ENCODE results near the gene SART1. TPM values are rescaled to one million over a fixed set of nuclear protein-coding genes. Genes with fewer than 3 reads are reported as not detected.

SART1 gene
- polyA plus RNA-seq, 3 donors from 2014 or later = 7.5 to 53.0 (median 16.1) TPM

Other genes starting within 250 kb of the SART1 start
- gene KAT5, start 249.5 kb upstream of the SART1 start, polyA plus RNA-seq = 10 to 100 TPM; 41.8 to 49.4 (median 47.7) TPM
- gene RNASEH2C, start 240.9 kb upstream of the SART1 start, polyA plus RNA-seq = 100 to 1,000 TPM in 2 of 3 donors, 10 to 100 TPM in 1; 37.4 to 160 (median 124) TPM
- 10 to 100 TPM in 1 of 3 donors, 1 to 10 TPM in 2; 7.6 to 20.8 (median 8.2) TPM for gene AP5B1, start 180.8 kb upstream of the SART1 start, polyA plus RNA-seq
- gene OVOL1, start 174.7 kb upstream of the SART1 start, polyA plus RNA-seq = not detected
- gene SNX32, start 127.8 kb upstream of the SART1 start, polyA plus RNA-seq = 1 to 10 TPM in 2 of 3 donors, under 1 TPM in 1; 0.30 to 1.7 (median 1.6) TPM
- 1,000 to 10,000 TPM; 2,883 to 4,279 (median 3,963) TPM for gene CFL1, start 103.6 kb upstream of the SART1 start, polyA plus RNA-seq
- gene MUS81, start 101.3 kb upstream of the SART1 start, polyA plus RNA-seq = 10 to 100 TPM; 22.7 to 47.0 (median 32.2) TPM
- 1 to 10 TPM; 1.6 to 6.3 (median 3.6) TPM for gene EFEMP2, start 88.9 kb upstream of the SART1 start, polyA plus RNA-seq
- gene CTSW, start 81.9 kb upstream of the SART1 start, polyA plus RNA-seq = 1,000 to 10,000 TPM; 2,066 to 3,052 (median 2,928) TPM
- 100 to 1,000 TPM; 120 to 145 (median 141) TPM for gene FIBP, start 73.3 kb upstream of the SART1 start, polyA plus RNA-seq
- gene CCDC85B, start 71.1 kb upstream of the SART1 start, polyA plus RNA-seq = 100 to 1,000 TPM in 2 of 3 donors, 10 to 100 TPM in 1; 62.9 to 159 (median 142) TPM
- gene FOSL1, start 61.3 kb upstream of the SART1 start, polyA plus RNA-seq = under 1 TPM; 0.13 to 0.30 (median 0.17) TPM
- 10 to 100 TPM; 45.7 to 84.5 (median 60.4) TPM for gene C11orf68, start 42.7 kb upstream of the SART1 start, polyA plus RNA-seq
- 100 to 1,000 TPM; 135 to 234 (median 182) TPM for gene DRAP1, start 42.3 kb upstream of the SART1 start, polyA plus RNA-seq
- gene TSGA10IP, start 16.3 kb upstream of the SART1 start, polyA plus RNA-seq = not detected
- 10 to 100 TPM; 14.0 to 26.0 (median 21.0) TPM for gene EIF1AD, start 40.4 kb downstream of the SART1 start, polyA plus RNA-seq
- gene BANF1, start 40.8 kb downstream of the SART1 start, polyA plus RNA-seq = 100 to 1,000 TPM; 212 to 366 (median 295) TPM
- gene CST6, start 50.3 kb downstream of the SART1 start, polyA plus RNA-seq = not detected
- gene CATSPER1, start 64.7 kb downstream of the SART1 start, polyA plus RNA-seq = 10 to 100 TPM; 17.2 to 41.1 (median 20.8) TPM
- not detected for gene GAL3ST3, start 87.4 kb downstream of the SART1 start, polyA plus RNA-seq
- 100 to 1,000 TPM in 1 of 3 donors, 10 to 100 TPM in 2; 71.7 to 141 (median 76.7) TPM for gene SF3B2, start 90.6 kb downstream of the SART1 start, polyA plus RNA-seq
- gene PACS1, start 108.5 kb downstream of the SART1 start, polyA plus RNA-seq = 10 to 100 TPM; 10.0 to 72.3 (median 23.9) TPM